Fibroblast of skin of back (primary cell): ENCODE data around the gene NOC2L. TPM values are rescaled to one million over a fixed set of nuclear protein-coding genes. Genes with fewer than 3 reads are reported as not detected.
A peak's percentile ranks its signal among the peaks of the same experiment; 100 is the strongest.
"Not testable (repeated sequence)": the region's sequence is repeated elsewhere in the genome, so short reads cannot be mapped to it uniquely, and the experiment has no call there.

Source experiments
- DNase-seq: peaks from one replicate; pipeline ENCODE4 v3.0.0-alpha.2; 2013
- polyA plus RNA-seq, 2 experiments: library from polyadenylated mRNA; unstranded; fragments of 120-200 nt; gene quantifications; one replicate each; pipeline ENCODE4 v1.2.1, GENCODE V29; 2013; ENCODE audit not compliant: insufficient read length in 2 of 2

NOC2L gene
- 78.7 TPM for polyA plus RNA-seq (2013, experiment 1 of 2; ENCODE audit: insufficient read length)
- polyA plus RNA-seq (2013, experiment 2 of 2; ENCODE audit: insufficient read length) = 43.7 TPM

DNA sequence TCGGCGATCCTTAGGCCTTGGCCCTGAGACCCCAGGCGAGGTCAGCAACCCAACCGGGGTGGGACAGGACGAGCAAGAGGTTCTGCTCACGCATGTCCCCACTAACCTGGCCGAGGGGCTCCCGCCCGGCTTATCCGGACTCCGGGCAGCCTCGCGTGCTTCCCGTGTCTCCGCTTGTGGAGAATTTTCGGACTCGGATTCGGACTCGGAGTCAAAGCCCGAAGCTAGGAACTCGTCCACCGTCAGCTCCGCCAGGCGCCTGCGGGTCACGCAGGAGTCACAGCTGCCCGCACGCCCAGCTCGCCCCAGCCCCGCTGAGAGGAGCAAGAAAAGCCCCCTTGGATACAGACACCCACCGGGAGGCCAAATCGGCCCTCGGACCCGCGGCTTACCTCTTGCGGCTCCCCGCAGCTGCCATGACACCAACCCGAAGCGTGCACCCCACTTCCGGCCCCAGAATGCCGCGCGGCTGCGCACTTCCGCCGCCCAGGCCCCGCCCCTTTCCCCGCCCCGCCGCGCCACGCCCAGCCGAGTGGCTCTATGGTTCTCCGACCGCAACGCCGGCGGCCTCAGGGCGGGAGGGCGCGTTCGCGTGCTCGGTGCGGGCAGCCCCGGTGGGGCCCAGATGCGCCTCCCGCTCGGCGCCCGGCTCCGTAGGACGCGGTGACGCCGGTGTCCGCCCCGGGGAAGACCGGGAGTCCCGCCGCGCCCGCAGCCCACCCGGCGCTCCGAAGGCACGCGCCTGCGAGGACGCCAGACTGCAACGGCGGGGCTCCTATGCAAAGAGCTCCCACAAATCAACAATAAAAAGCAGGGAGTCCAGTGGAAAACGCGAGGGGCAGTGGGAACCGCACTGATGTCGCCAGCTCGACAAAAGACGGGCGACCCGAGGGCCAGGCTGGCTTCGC lies at the start of gene NOC2L:
NOC2L (minus strand) TSS at position 434 of the 908 bp plus-strand sequence; CDS start at position 418, 16 bp downstream.
- peak; percentile 86 for DNase-seq

- no peak for DNase-seq
Measured at GRCh38 chr1:1006305-1007159, 47.5 kb upstream of the NOC2L start.

GRCh38 chr1:1005774-1006304 lies 46.8 kb upstream of the NOC2L start:
- DNase-seq = no peak

DNA sequence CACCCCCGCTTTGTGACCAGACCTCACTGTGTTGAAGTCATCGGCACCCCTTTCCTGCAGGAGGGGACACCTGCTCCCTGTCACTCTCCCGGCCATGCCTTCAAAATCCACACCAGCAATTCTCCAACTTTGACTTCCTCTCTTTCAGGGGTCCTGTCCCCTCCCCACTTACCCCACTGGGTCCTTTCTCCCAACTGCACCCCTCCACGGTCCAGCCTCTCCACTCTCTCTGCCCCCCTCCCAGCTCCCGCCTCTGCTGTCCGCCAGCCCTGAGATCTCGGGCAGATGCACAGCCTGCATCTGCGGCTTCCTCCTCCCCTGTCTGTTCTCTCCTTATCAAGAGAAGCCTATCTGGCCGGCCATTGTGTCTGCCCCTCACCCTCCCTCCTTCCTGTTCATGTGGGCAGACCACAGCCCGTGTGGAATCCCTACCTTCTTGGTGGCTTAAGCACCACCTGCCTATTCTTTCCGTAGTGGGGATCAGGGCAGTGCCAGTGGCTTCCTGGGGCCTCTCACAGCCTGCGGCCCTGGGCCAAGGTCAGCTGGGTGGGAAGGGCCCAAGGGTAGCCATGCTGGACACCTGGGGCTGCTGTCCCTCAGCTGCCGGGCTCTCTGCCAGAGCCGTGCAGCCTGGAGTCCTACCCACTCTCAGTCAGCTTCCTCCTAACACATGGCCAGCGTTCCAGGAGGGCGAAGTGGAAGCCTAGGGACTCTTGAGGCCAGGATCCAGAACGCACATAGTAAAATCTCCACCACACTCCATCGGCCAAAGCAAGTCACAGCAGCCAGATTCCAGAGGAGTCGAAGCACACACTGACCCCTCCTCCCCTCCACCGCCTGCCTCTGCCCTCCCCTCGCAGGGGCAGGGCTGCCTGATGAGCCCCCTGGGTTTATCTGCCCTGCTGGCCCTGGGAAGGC lies 46.0 kb upstream of the NOC2L start:
- peak; percentile 72 for DNase-seq

- no peak for DNase-seq
Measured at GRCh38 chr1:1004420-1004779, 45.3 kb upstream of the NOC2L start.

GRCh38 chr1:1003618-1004419 lies 44.8 kb upstream of the NOC2L start:
- no peak for DNase-seq

DNA sequence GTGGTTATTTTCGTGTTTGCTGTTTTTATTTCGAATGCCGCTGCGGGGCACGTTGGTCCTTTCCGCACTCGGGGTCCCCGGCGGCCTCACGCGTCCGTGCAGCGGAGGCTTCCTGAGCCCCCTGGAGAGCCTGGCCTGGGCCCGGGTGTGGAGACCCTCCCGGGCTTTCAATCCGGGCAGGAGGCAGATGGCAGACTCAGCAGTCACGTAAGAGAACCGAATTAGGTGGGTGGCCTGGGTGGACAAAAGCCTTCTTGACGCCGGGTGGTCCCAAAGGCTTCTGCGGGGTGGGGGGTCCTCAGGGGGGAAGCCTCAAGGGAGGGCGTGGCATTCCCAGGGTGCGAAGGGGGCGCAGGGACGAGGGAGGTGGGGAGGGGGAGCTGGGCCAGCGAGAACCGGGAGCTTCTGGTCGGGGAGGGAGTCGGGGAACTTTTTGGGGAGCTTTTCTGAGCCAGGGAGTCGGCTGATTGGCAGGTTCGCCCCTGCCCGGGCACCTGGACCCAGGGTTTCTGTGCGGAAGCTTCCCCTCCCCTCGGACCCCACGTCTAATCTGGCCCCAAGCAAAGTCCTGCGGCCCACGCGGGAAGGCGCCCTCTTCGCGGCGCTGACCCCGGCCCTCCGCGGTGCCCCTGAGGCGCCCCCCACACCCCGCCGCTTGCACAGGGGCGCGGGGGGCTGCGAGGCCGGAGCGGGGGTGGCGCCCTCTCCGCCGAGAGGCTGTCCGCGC lies 42.2 kb upstream of the NOC2L start:
- no peak for DNase-seq

GRCh38 chr1:1000357-1001056 lies 41.5 kb upstream of the NOC2L start:
- peak; percentile 83 for DNase-seq

DNA sequence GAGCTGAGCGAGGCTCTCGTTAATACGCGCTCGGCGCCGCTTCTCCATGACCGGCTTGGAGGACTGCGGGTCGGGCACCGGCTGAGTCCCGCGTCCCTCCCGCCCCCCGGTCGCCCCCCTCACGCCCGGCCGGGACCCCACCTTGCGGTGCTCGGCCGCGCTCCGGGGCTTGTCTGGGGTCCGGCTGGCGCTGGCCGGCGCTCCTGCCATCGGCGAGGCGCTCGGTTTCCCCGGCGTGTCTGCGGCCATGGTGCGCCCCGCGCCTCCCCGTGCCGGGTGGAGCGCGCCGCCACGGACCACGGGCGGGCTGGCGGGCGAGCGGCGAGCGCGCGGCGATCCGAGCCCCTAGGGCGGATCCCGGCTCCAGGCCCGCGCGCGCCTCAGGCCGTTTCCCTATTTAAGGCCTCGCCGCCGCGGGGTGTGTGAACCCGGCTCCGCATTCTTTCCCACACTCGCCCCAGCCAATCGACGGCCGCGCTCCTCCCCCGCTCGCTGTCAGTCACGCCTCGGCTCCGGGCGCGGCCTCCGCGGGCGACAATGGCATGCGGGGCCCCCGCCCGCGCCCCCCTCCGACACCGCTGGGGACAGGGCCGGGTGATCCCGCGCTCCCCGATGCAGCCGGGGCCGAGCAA lies 40.8 kb upstream of the NOC2L start, which contains the start of gene HES4:
HES4 (minus strand) TSS at position 373 of the 632 bp plus-strand sequence; CDS start at position 249, 124 bp downstream.
- peak; percentile 96 for DNase-seq

- peak; percentile 48 for DNase-seq
Measured at GRCh38 chr1:998995-999724, 40.1 kb upstream of the NOC2L start.

GRCh38 chr1:998745-998994 lies 39.6 kb upstream of the NOC2L start:
- no peak for DNase-seq

GRCh38 chr1:997993-998744 lies 39.1 kb upstream of the NOC2L start:
- no peak for DNase-seq

GRCh38 chr1:997713-997992 lies 38.6 kb upstream of the NOC2L start:
- DNase-seq = no peak

- DNase-seq = no peak
Measured at GRCh38 chr1:996851-997712, 38.0 kb upstream of the NOC2L start.

- no peak for DNase-seq
Measured at GRCh38 chr1:995665-996633, 36.9 kb upstream of the NOC2L start.

GRCh38 chr1:994546-994945 lies 35.5 kb upstream of the NOC2L start:
- DNase-seq = not testable (repeated sequence)
